DND-41 (cell line): ENCODE measurements around the gene FGR.
A peak's percentile ranks its signal among the peaks of the same experiment; 100 is the strongest.

Source experiments
- ATAC-seq: fragments of 200-7000 bp; cut with Tn5 transposase; 3 replicates; pipeline ENCODE4 v1.9.1; 2021; ENCODE audit warnings: low read depth; ENCODE audit not compliant: insufficient read depth
- DNase-seq: peaks from one replicate; pipeline ENCODE4 v3.0.0-alpha.2; 2020
- H2AFZ ChIP-seq: 2 replicates; pipeline ENCODE4 v1.6.0; 2012; ENCODE audit warnings: low read depth, low read length
- H3K27ac ChIP-seq: 2 replicates; pipeline ENCODE4 v1.5.1; 2012; ENCODE audit warnings: low read length, inconsistent platforms
- H3K27me3 ChIP-seq: fragments of 200-600 bp; sonication (generic); 2 replicates; pipeline ENCODE4 v1.6.0; 2012; ENCODE audit warnings: low read length, mild to moderate bottlenecking, inconsistent platforms; ENCODE audit not compliant: insufficient read depth, poor library complexity
- H3K36me3 ChIP-seq: 2 replicates; pipeline ENCODE4 v1.5.1; 2012; ENCODE audit warnings: low read length, inconsistent platforms; ENCODE audit not compliant: insufficient read depth
- H3K4me1 ChIP-seq: 2 replicates; pipeline ENCODE4 v1.5.1; 2012; ENCODE audit warnings: mild to moderate bottlenecking, low read length; ENCODE audit not compliant: insufficient read depth
- H3K4me2 ChIP-seq: 2 replicates; pipeline ENCODE4 v1.6.0; 2012; ENCODE audit warnings: mild to moderate bottlenecking, moderate library complexity, low read length, inconsistent platforms; ENCODE audit not compliant: insufficient read depth
- H3K4me3 ChIP-seq, 2 experiments: fragments of 200-600 bp in 1 of 2; shearing (Covaris generic) in 1 of 2; 2 replicates each; pipeline ENCODE4 v1.5.1; 2012 to 2016; ENCODE audit warnings: inconsistent platforms in 2 of 2, low read length in 2 of 2, mild to moderate bottlenecking in 2 of 2, low read depth in 1 of 2, moderate library complexity in 1 of 2
- H3K79me2 ChIP-seq: 2 replicates; pipeline ENCODE4 v1.6.0; 2012; ENCODE audit warnings: low read length, inconsistent platforms; ENCODE audit not compliant: insufficient read depth
- H3K9ac ChIP-seq: 2 replicates; pipeline ENCODE4 v1.6.0; 2012; ENCODE audit warnings: low read depth, mild to moderate bottlenecking, inconsistent platforms, low read length, moderate library complexity
- H3K9me3 ChIP-seq: 2 replicates; pipeline ENCODE4 v1.5.1; 2012; ENCODE audit warnings: low read length, moderate library complexity, mild to moderate bottlenecking, inconsistent platforms; ENCODE audit not compliant: insufficient read depth, severe bottlenecking
- H4K20me1 ChIP-seq: 2 replicates; pipeline ENCODE4 v1.6.0; 2012; ENCODE audit warnings: low read length; ENCODE audit not compliant: insufficient read depth
- CTCF ChIP-seq: IDR thresholded peaks from 2 replicates; pipeline ENCODE4 v1.5.1; 2012; ENCODE audit warnings: borderline replicate concordance, low read length, moderate library complexity, mild to moderate bottlenecking; ENCODE audit not compliant: poor library complexity, severe bottlenecking; ENCODE audit errors: extremely low read depth
- EZH2 ChIP-seq: IDR thresholded peaks from 3 replicates; pipeline ENCODE4 v1.6.1; 2012; ENCODE audit warnings: borderline replicate concordance, low read depth, mild to moderate bottlenecking, moderate library complexity, low read length, inconsistent platforms; ENCODE audit not compliant: severe bottlenecking

Gene FGR

GRCh38 chr1:27568300-27569087 is 66.5 kb downstream of the FGR start:
- no peak overlapping the region for H3K9ac ChIP-seq
- peaks cover 98% of the 10 kb centered on the region for H3K79me2 ChIP-seq
- no peak overlapping the region for H2AFZ ChIP-seq
- ATAC-seq = peak; percentile 66
- peak; percentile 68 for DNase-seq
- H4K20me1 ChIP-seq = peaks cover 88% of the 10 kb centered on the region
- H3K36me3 ChIP-seq = peaks cover 15% of the 10 kb centered on the region
- no peaks in the 10 kb centered on the region for H3K9me3 ChIP-seq
- no peak overlapping the region for H3K4me3 ChIP-seq
- no peak overlapping the region for H3K27ac ChIP-seq
- no peak overlapping the region for H3K4me2 ChIP-seq
- no peaks in the 10 kb centered on the region for H3K27me3 ChIP-seq
- TF ChIP-seq EZH2 (no peak), CTCF (no peak)
- peaks cover 3% of the 10 kb centered on the region; the same call in 1 of the 2 replicates for H3K4me1 ChIP-seq

GRCh38 chr1:27567971-27568299 is 67.0 kb downstream of the FGR start:
- ATAC-seq (peak; percentile 7; the same call in 1 of the 3 replicates), DNase-seq (no peak)
- no peak overlapping the region for H3K9ac ChIP-seq
- no peak overlapping the region for H3K27ac ChIP-seq
- peaks cover 18% of the 10 kb centered on the region for H3K36me3 ChIP-seq
- H3K4me1 ChIP-seq = no peaks in the 10 kb centered on the region
- peaks cover 98% of the 10 kb centered on the region for H3K79me2 ChIP-seq
- H2AFZ ChIP-seq = no peak overlapping the region
- no peaks in the 10 kb centered on the region for H3K27me3 ChIP-seq
- TF ChIP-seq EZH2 = no peak
- no peak for TF ChIP-seq CTCF
- H4K20me1 ChIP-seq = peaks cover 88% of the 10 kb centered on the region
- H3K4me3 ChIP-seq = no peak overlapping the region
- H3K4me2 ChIP-seq = no peak overlapping the region
- H3K9me3 ChIP-seq = no peaks in the 10 kb centered on the region

- no peak overlapping the region for H3K9ac ChIP-seq
- TF ChIP-seq EZH2 = no peak
- TF ChIP-seq CTCF = no peak
- no peak overlapping the region for H3K27ac ChIP-seq
- H3K79me2 ChIP-seq = peaks cover 98% of the 10 kb centered on the region
- no peaks in the 10 kb centered on the region for H3K27me3 ChIP-seq
- H3K36me3 ChIP-seq = peaks cover 18% of the 10 kb centered on the region
- no peak overlapping the region for H3K4me3 ChIP-seq
- no peaks in the 10 kb centered on the region for H3K4me1 ChIP-seq
- DNase-seq = no peak
- H3K9me3 ChIP-seq = no peaks in the 10 kb centered on the region
- H4K20me1 ChIP-seq = peaks cover 88% of the 10 kb centered on the region
- no peak overlapping the region for H2AFZ ChIP-seq
- H3K4me2 ChIP-seq = no peak overlapping the region
- ATAC-seq = no peak
These were observed 67.8 kb downstream of the FGR start for GRCh38 chr1:27567146-27567526.
